Osteocyte (in vitro differentiated cells): ENCODE measurements around the gene RYR3. TPM values are rescaled to one million over a fixed set of nuclear protein-coding genes. Genes with fewer than 3 reads are reported as not detected.

Source experiments
- DNase-seq: peaks from one replicate; pipeline ENCODE4 v3.0.0; 2021; ENCODE audit warnings: mixed read lengths; ENCODE audit not compliant: unreplicated experiment; ENCODE audit errors: extremely low spot score
- H3K27ac Mint-ChIP-seq: one replicate; pipeline ENCODE4 v1.8.0; 2021; ENCODE audit warnings: mild to moderate bottlenecking, mixed read lengths; ENCODE audit not compliant: unreplicated experiment
- H3K27me3 Mint-ChIP-seq: one replicate; pipeline ENCODE4 v1.8.0; 2021; ENCODE audit warnings: mixed read lengths; ENCODE audit not compliant: unreplicated experiment
- H3K36me3 Mint-ChIP-seq: one replicate; pipeline ENCODE4 v1.8.0; 2021; ENCODE audit warnings: mixed read lengths; ENCODE audit not compliant: unreplicated experiment
- H3K4me1 Mint-ChIP-seq: one replicate; pipeline ENCODE4 v1.8.0; 2021; ENCODE audit warnings: mixed read lengths; ENCODE audit not compliant: unreplicated experiment
- H3K4me3 Mint-ChIP-seq: one replicate; pipeline ENCODE4 v1.8.0; 2021; ENCODE audit warnings: mild to moderate bottlenecking, moderate library complexity, mixed read lengths; ENCODE audit not compliant: unreplicated experiment
- H3K9me3 Mint-ChIP-seq: one replicate; pipeline ENCODE4 v1.8.0; 2021; ENCODE audit warnings: mixed read lengths; ENCODE audit not compliant: unreplicated experiment
- CTCF ChIP-seq: fragments of 200-600 bp; sonication (generic); IDR thresholded peaks from 2 replicates; pipeline ENCODE4 v1.5.0; 2021; ENCODE audit warnings: antibody characterized with exemption, mild to moderate bottlenecking, moderate library complexity
- total RNA-seq: library from RNA; stranded (reverse); gene quantifications from 2 replicates; pipeline ENCODE4 v1.2.1, GENCODE V29; 2021

RYR3 gene
- total RNA-seq, 1 donor from 2014 or later, result not detected

- Mint-ChIP-seq H3K9me3 (no peaks in the 10 kb centered on the region), H3K27me3 (no peaks in the 10 kb centered on the region), H3K4me3 (no peak overlapping the region), H3K27ac (no peak overlapping the region), H3K4me1 (no peaks in the 10 kb centered on the region), H3K36me3 (no peaks in the 10 kb centered on the region)
- no peak for DNase-seq
- TF ChIP-seq CTCF, result no peak
These were observed 536.1 kb downstream of the RYR3 start for GRCh38 chr15:33846862-33847261.

GRCh38 chr15:33848011-33848410 is 537.2 kb downstream of the RYR3 start:
- Mint-ChIP-seq H3K4me1 (peaks cover 6% of the 10 kb centered on the region), H3K9me3 (no peaks in the 10 kb centered on the region), H3K36me3 (no peaks in the 10 kb centered on the region), H3K27ac (no peak overlapping the region), H3K4me3 (no peak overlapping the region), H3K27me3 (no peaks in the 10 kb centered on the region)
- no peak for DNase-seq
- no peak for TF ChIP-seq CTCF

GRCh38 chr15:33851079-33851478 is 540.3 kb downstream of the RYR3 start:
- H3K27me3 Mint-ChIP-seq, result no peaks in the 10 kb centered on the region
- H3K4me3 Mint-ChIP-seq, result no peak overlapping the region
- peaks cover 6% of the 10 kb centered on the region for H3K4me1 Mint-ChIP-seq
- H3K36me3 Mint-ChIP-seq, result no peaks in the 10 kb centered on the region
- H3K9me3 Mint-ChIP-seq, result no peaks in the 10 kb centered on the region
- no peak overlapping the region for H3K27ac Mint-ChIP-seq
- no peak for DNase-seq
- TF ChIP-seq CTCF, result no peak

- Mint-ChIP-seq H3K27ac (no peak overlapping the region), H3K36me3 (no peaks in the 10 kb centered on the region), H3K4me1 (peaks cover 6% of the 10 kb centered on the region), H3K9me3 (no peaks in the 10 kb centered on the region), H3K4me3 (no peak overlapping the region), H3K27me3 (no peaks in the 10 kb centered on the region)
- DNase-seq, result no peak
- TF ChIP-seq CTCF, result no peak
These were observed 541.3 kb downstream of the RYR3 start for GRCh38 chr15:33852094-33852493.

GRCh38 chr15:33852570-33852969 is 541.8 kb downstream of the RYR3 start:
- TF ChIP-seq CTCF, result no peak
- H3K4me3 Mint-ChIP-seq, result no peak overlapping the region
- H3K27me3 Mint-ChIP-seq, result no peaks in the 10 kb centered on the region
- H3K27ac Mint-ChIP-seq, result no peak overlapping the region
- peaks cover 6% of the 10 kb centered on the region for H3K4me1 Mint-ChIP-seq
- H3K36me3 Mint-ChIP-seq, result no peaks in the 10 kb centered on the region
- DNase-seq, result no peak
- H3K9me3 Mint-ChIP-seq, result no peaks in the 10 kb centered on the region
